ENCODE results near the gene RELN. TPM values are rescaled to one million over a fixed set of nuclear protein-coding genes. Genes with fewer than 3 reads are reported as not detected.

RELN gene
- total and polyA plus RNA-seq, 2 donors (not counting 1 experiment from before 2014, with no cell fraction given): not detected

DNA sequence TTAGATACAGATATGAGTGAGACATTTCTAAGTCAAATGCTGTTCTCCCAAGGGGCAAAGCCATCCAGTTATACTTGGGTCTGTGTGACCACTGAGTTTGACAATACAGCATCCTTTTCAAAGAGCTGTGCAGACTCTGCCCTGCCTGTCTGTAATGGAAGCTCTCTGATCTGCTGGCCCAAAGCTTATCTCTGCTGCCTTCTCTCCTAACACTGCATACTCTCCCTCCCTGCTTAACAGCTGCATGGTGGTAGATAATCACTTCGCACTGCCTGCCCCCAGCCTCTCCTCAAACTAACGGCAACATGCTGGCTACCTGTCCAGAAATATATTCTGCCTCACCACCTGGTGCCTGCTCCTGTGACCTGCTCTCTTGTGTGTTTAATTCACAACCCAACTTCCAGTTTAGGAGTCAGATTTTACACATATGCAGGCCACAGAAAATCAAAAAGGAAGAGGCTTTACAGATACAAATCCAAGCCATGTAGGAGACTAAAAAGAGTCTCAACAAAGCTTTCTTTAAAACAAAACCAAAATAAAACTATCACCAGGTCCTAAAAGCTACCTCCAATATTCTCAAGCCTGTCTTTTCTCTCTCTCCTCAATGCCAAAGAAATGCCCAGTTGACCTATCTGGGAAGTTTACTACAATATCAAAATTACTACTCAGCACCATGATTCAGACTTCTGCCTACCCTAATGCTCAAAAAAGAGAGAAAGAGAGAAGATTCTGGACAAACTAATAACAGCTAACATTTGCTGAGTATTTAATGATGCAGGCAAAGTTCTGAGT lies 145.6 kb downstream of the RELN start:
- ChIA-PET CTCF (no interaction called here), POLR2A (no interaction called here)
- WGBS (ENCODE audit: insufficient coverage): 89% methylated on average over 2 of the region's 2 CpGs
- no peaks in the 10 kb centered on the region for H3K27me3 Mint-ChIP-seq
- no peak overlapping the region for H3K27ac Mint-ChIP-seq
- H4K20me1 ChIP-seq (ENCODE audit: control insufficient read depth, insufficient read depth, low read length, poor library complexity, severe bottlenecking): no peaks in the 10 kb centered on the region
- H3K9me3 Mint-ChIP-seq (ENCODE audit: insufficient read depth): no peaks in the 10 kb centered on the region
- H2AFZ ChIP-seq (ENCODE audit: insufficient read depth, low read depth, low read length, poor library complexity, severe bottlenecking): no peak overlapping the region
- H3K27me3 ChIP-seq (replicated peaks in 1 of 4; ENCODE audit: control extremely low read depth in 1 of 4, control insufficient read depth in 3 of 4, insufficient read depth in 4 of 4, low read length in 3 of 4): no peaks in the 10 kb centered on the region
- no peaks in the 10 kb centered on the region for H3K4me1 Mint-ChIP-seq
- ATAC-seq (ENCODE audit: low read depth) (no peak), DNase-seq (no peak)
- H3K4me1 ChIP-seq (ENCODE audit: control insufficient read depth in 2 of 2, insufficient read depth in 2 of 2, low read length in 2 of 2): no peaks in the 10 kb centered on the region
- intact Hi-C loops (cut with micrococcal nuclease): no loop called here
- no peak overlapping the region for H3K4me2 ChIP-seq (replicated peaks; ENCODE audit: low read depth, low read length, poor library complexity, severe bottlenecking)
- peaks cover 0 to 3% (median 0%) of the 10 kb centered on the region in 3 donors for H3K9me3 ChIP-seq (ENCODE audit: control extremely low read depth in 1 of 3, control insufficient read depth in 2 of 3, insufficient read depth in 1 of 3, low read length in 2 of 3)
- H3K36me3 ChIP-seq (replicated peaks in 1 of 2; ENCODE audit: control extremely low read depth in 1 of 2, control insufficient read depth in 1 of 2, extremely low read depth in 1 of 2, insufficient read depth in 2 of 2, low read length in 1 of 2): no peaks in the 10 kb centered on the region
- no peak overlapping the region for H3K4me3 Mint-ChIP-seq
- H3K9ac ChIP-seq (ENCODE audit: low read length): no peak overlapping the region
- H3K79me2 ChIP-seq (ENCODE audit: control insufficient read depth, insufficient read depth, low read length): no peaks in the 10 kb centered on the region
- TF ChIP-seq, protein P1, sequence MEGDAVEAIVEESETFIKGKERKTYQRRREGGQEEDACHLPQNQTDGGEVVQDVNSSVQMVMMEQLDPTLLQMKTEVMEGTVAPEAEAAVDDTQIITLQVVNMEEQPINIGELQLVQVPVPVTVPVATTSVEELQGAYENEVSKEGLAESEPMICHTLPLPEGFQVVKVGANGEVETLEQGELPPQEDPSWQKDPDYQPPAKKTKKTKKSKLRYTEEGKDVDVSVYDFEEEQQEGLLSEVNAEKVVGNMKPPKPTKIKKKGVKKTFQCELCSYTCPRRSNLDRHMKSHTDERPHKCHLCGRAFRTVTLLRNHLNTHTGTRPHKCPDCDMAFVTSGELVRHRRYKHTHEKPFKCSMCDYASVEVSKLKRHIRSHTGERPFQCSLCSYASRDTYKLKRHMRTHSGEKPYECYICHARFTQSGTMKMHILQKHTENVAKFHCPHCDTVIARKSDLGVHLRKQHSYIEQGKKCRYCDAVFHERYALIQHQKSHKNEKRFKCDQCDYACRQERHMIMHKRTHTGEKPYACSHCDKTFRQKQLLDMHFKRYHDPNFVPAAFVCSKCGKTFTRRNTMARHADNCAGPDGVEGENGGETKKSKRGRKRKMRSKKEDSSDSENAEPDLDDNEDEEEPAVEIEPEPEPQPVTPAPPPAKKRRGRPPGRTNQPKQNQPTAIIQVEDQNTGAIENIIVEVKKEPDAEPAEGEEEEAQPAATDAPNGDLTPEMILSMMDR (IDR thresholded peaks at IDR 0.05): no peak
- no peak overlapping the region for H3K27ac ChIP-seq (ENCODE audit: low read length in 2 of 2)
- no peak overlapping the region for H3K4me3 ChIP-seq (ENCODE audit: control extremely low read depth in 1 of 5, extremely low read depth in 1 of 5, insufficient read depth in 1 of 5, low read depth in 2 of 5, low read length in 4 of 5)

DNA sequence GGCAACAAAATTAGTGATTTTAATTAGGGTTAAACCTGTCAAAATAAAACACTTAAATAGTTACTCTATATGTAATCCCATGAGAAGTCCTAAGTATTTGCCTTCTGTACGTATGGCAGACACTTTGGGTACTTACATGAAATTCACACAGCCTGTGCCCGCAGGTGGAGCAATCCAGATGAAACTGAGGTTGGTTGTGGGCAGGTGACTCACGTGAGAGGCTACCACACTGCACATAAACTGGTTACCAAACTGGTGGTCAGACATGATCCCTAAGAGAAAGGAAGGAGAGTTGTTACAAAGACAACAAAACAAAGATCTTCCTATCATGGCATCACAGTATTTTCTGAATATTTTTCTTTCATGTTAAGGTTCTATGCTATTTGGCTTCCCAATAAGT lies 156.1 kb downstream of the RELN start:
- POLR2A ChIA-PET: no interaction called here
- H4K20me1 ChIP-seq (ENCODE audit: control insufficient read depth, insufficient read depth, low read length, poor library complexity, severe bottlenecking): no peaks in the 10 kb centered on the region
- ATAC-seq (ENCODE audit: low read depth) (no peak), DNase-seq (no peak)
- CTCF ChIA-PET: no interaction called here
- intact Hi-C loops (cut with micrococcal nuclease): no loop called here
- H3K9me3 ChIP-seq (ENCODE audit: control extremely low read depth in 1 of 3, control insufficient read depth in 2 of 3, insufficient read depth in 1 of 3, low read length in 2 of 3): no peaks in the 10 kb centered on the region
- no peaks in the 10 kb centered on the region for H3K36me3 ChIP-seq (replicated peaks in 1 of 2; ENCODE audit: control extremely low read depth in 1 of 2, control insufficient read depth in 1 of 2, extremely low read depth in 1 of 2, insufficient read depth in 2 of 2, low read length in 1 of 2)
- H3K4me1 ChIP-seq (ENCODE audit: control insufficient read depth in 2 of 2, insufficient read depth in 2 of 2, low read length in 2 of 2): no peaks in the 10 kb centered on the region
- no peak overlapping the region for H3K4me2 ChIP-seq (replicated peaks; ENCODE audit: low read depth, low read length, poor library complexity, severe bottlenecking)
- TF ChIP-seq, protein P1 (IDR thresholded peaks at IDR 0.05): no peak
- no peak for TF ChIP-seq EZH2 (IDR thresholded peaks at IDR 0.05; ENCODE audit: borderline replicate concordance, insufficient read depth, low read depth, low read length, poor library complexity, severe bottlenecking)
- Mint-ChIP-seq H3K4me1 (no peaks in the 10 kb centered on the region), H3K4me3 (no peak overlapping the region), H3K27me3 (no peaks in the 10 kb centered on the region), H3K9me3 (ENCODE audit: insufficient read depth) (peaks cover 2% of the 10 kb centered on the region), H3K27ac (no peak overlapping the region)
- no peak overlapping the region for H3K27ac ChIP-seq (ENCODE audit: low read length in 2 of 2)
- H2AFZ ChIP-seq (ENCODE audit: insufficient read depth, low read depth, low read length, poor library complexity, severe bottlenecking): no peak overlapping the region
- no peak overlapping the region for H3K9ac ChIP-seq (ENCODE audit: low read length)
- no CpG with 5 or more reads among the region's 3 CpGs for WGBS (ENCODE audit: insufficient coverage)
- no peaks in the 10 kb centered on the region for H3K27me3 ChIP-seq (replicated peaks in 1 of 4; ENCODE audit: control extremely low read depth in 1 of 4, control insufficient read depth in 3 of 4, insufficient read depth in 4 of 4, low read length in 3 of 4)
- no peaks in the 10 kb centered on the region for H3K79me2 ChIP-seq (ENCODE audit: control insufficient read depth, insufficient read depth, low read length)
- H3K4me3 ChIP-seq (ENCODE audit: control extremely low read depth in 1 of 5, extremely low read depth in 1 of 5, insufficient read depth in 1 of 5, low read depth in 2 of 5, low read length in 4 of 5): no peak overlapping the region

Measured in B cell (primary cell).